ENCODE results near the gene TRIM54. TPM values are rescaled to one million over a fixed set of nuclear protein-coding genes. Genes with fewer than 3 reads are reported as not detected.
"Not testable (repeated sequence)": the region's sequence is repeated elsewhere in the genome, so short reads cannot be mapped to it uniquely, and the experiment has no call there.

TRIM54 gene
- total RNA-seq, 1 donor from 2014 or later = not detected

- Mint-ChIP-seq H3K27ac (ENCODE audit: unreplicated experiment) (no peak overlapping the region), H3K9me3 (no peaks in the 10 kb centered on the region)
These were observed 10.4 kb upstream of the TRIM54 start for GRCh38 chr2:27271631-27272340.

DNA sequence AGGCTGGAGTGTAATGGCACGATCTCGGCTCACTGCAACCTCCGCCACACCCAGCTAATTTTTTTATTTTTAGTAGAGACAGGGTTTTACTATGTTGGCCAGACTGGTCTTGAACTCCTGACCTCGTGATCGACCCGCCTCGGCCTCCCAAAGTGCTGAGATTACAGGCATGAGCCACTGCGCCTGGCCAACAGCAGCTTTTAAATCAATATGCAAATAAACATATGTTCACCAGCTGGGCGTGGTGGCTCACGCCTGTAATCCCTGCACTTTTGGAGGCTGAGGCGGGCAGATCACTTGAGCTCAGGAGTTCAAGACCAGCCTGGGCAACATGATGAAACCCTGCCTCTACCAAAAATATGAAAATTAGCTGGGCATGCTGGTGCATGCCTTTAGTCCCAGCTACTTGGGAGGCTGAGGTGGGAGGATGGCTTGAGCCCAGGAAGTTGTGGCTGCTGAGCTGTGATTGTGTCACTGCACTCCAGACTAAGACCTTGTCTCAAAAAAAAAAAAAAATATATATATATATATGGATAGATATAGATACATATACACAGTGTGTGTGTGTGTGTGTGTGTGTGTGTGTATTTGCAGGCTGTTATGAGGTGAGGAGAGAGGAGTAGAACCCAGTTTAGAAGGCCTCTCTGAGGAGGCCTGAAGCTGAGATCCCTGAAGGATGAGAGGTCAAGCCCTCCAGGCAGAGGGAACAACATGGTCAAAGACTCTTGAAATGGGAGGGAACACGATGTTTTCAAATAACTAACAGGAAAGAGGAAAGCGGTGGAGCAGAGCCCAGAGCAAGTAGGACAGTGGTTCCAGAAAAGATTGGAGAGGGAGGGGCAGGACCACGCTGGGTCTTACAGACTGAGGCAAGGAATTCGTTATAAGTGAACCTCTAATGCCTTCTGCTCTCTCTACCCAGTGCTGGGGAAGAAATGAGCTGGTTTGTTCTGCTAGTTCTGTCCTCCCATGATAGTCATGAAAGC lies 9.4 kb upstream of the TRIM54 start:
- not testable (repeated sequence) for H3K9me3 Mint-ChIP-seq; H3K4me1 Mint-ChIP-seq; H3K36me3 Mint-ChIP-seq (ENCODE audit: low read depth); H3K4me3 Mint-ChIP-seq; H3K27ac Mint-ChIP-seq (ENCODE audit: unreplicated experiment); DNase-seq (ENCODE audit: low read depth, low spot score)
- H3K27me3 Mint-ChIP-seq (ENCODE audit: low read depth) = peaks cover 47% of the 10 kb centered on the region

More at GRCh38 chr2:27271631-27272340, 10.4 kb upstream of the TRIM54 start:
- H3K4me1 Mint-ChIP-seq = no peaks in the 10 kb centered on the region
- no peak overlapping the region for H3K4me3 Mint-ChIP-seq
- peaks cover 40% of the 10 kb centered on the region for H3K27me3 Mint-ChIP-seq (ENCODE audit: low read depth)
- no peak for TF ChIP-seq CTCF (conservative IDR thresholded peaks at IDR 0.05)
- DNase-seq (ENCODE audit: low read depth, low spot score) = no peak
- no peaks in the 10 kb centered on the region for H3K36me3 Mint-ChIP-seq (ENCODE audit: low read depth)

DNA sequence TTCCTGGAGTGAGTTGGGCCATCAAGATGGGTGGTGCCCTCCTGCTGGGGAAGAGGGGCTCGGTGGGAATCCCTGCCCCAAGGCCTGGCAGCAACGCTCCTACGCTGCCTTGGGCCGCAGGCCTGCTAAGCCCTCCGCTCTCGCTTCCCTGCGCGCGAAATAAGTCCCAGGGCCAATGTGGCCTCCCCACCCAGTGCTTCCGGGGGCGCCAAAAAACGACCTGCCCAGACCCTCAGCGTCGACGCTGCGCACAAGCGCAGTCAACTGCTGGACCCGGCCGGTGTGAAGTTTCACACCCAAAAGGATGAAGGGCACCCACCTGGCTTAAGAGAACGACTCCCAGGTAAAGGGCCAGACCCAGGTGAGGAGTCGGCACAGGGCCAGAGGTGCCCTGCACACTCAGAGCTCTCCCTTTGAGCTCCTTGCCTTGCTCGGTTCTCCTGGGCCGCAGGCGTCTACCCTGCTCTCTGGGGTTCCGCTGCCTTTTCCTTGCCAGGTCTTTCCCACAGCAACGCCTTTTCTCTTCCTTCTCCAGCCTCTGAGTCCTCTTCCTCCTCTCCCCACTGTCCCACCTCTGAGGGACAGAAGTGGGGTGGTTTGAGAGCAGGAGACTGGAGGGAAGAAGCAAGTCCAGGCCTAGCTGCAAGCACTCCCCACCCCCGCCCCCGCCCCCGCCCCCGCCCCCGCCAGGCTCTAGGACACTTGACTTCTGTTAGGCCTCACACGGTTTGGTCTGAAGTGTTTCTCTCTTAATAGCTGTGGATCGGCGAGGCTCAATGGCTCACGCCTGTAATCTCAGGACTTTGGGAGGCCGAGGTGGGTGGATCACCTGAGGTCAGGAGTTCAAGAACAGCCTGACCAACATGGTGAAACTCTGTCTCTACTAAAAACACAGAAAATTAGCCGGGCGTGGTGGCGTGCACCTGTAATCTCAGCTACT lies 6.7 kb upstream of the TRIM54 start, which contains the start of gene DNAJC5G:
Gene DNAJC5G (plus strand): TSS at position 223 of the 940 bp plus-strand sequence. CDS start 1,296 bp downstream, outside the sequence.
- no peak within 1 kb of the TSS for H3K27ac Mint-ChIP-seq (ENCODE audit: unreplicated experiment)
- no peaks in the 10 kb centered on the region for H3K36me3 Mint-ChIP-seq (ENCODE audit: low read depth)
- no peaks in the 10 kb centered on the region for H3K4me1 Mint-ChIP-seq
- peaks cover 47% of the 10 kb centered on the region for H3K27me3 Mint-ChIP-seq (ENCODE audit: low read depth)
- no peak for DNase-seq (ENCODE audit: low read depth, low spot score)
- H3K9me3 Mint-ChIP-seq = no peaks in the 10 kb centered on the region
- TF ChIP-seq CTCF (conservative IDR thresholded peaks at IDR 0.05) = no peak
- H3K4me3 Mint-ChIP-seq = no peak within 1 kb of the TSS

- no peaks in the 10 kb centered on the region for H3K4me1 Mint-ChIP-seq
- no peaks in the 10 kb centered on the region for H3K36me3 Mint-ChIP-seq (ENCODE audit: low read depth)
- no peak for DNase-seq (ENCODE audit: low read depth, low spot score)
- H3K9me3 Mint-ChIP-seq = no peaks in the 10 kb centered on the region
- no peak for TF ChIP-seq CTCF (conservative IDR thresholded peaks at IDR 0.05)
- no peak overlapping the region for H3K4me3 Mint-ChIP-seq
- H3K27ac Mint-ChIP-seq (ENCODE audit: unreplicated experiment) = no peak overlapping the region
- peaks cover 57% of the 10 kb centered on the region for H3K27me3 Mint-ChIP-seq (ENCODE audit: low read depth)
These were observed 4.2 kb upstream of the TRIM54 start for GRCh38 chr2:27278010-27278409.

DNA sequence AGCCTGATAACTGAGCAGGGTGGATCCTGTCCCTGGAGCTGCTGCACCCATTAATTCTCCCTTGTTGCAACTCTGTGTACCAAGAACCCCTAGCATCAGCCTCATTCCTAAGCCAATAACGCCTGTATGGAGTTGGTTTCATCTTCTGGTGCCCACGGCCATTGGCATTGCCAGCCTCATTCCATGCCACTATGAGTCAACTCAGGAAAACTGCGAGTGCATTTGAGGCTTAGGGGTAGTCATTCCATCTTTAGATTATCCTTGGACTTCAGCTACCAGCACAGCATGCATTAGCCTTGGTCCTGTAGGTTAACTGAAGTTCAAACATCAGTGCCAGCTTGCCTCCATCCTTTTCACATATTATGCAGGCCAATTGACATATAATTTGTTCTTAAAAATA lies 1.4 kb upstream of the TRIM54 start:
- no peak overlapping the region for H3K4me3 Mint-ChIP-seq
- H3K4me1 Mint-ChIP-seq = no peaks in the 10 kb centered on the region
- no peaks in the 10 kb centered on the region for H3K9me3 Mint-ChIP-seq

More for the DNA sequence above, 1.4 kb upstream of the TRIM54 start:
- no peaks in the 10 kb centered on the region for H3K36me3 Mint-ChIP-seq (ENCODE audit: low read depth)
- peaks cover 72% of the 10 kb centered on the region for H3K27me3 Mint-ChIP-seq (ENCODE audit: low read depth)
- TF ChIP-seq CTCF (conservative IDR thresholded peaks at IDR 0.05) = no peak
- DNase-seq (ENCODE audit: low read depth, low spot score) = no peak
- no peak overlapping the region for H3K27ac Mint-ChIP-seq (ENCODE audit: unreplicated experiment)
